Urinary bladder (tissue), 4 donors: ENCODE data around the gene MRM3. TPM values are rescaled to one million over a fixed set of nuclear protein-coding genes. Genes with fewer than 3 reads are reported as not detected.
"Not testable (repeated sequence)": the region's sequence is repeated elsewhere in the genome, so short reads cannot be mapped to it uniquely, and the experiment has no call there.

Experiments used
- DNase-seq: peaks from one replicate; pipeline ENCODE4 v3.0.0-alpha.2; 2015; ENCODE audit errors: extremely low spot score
- H3K27ac ChIP-seq: one replicate; pipeline ENCODE4 v1.5.1; 2013; ENCODE audit warnings: low read depth, mild to moderate bottlenecking, moderate library complexity
- H3K36me3 ChIP-seq: one replicate; pipeline ENCODE4 v1.6.1; 2013; ENCODE audit warnings: mild to moderate bottlenecking, moderate library complexity; ENCODE audit not compliant: insufficient read depth
- H3K4me1 ChIP-seq: one replicate; pipeline ENCODE4 v1.6.1; 2013; ENCODE audit warnings: mild to moderate bottlenecking, moderate library complexity; ENCODE audit not compliant: insufficient read depth
- H3K4me3 ChIP-seq: one replicate; pipeline ENCODE4 v1.5.1; 2013; ENCODE audit warnings: low read depth, low read length
- WGBS: extraction: QIAGEN DNeasy Blood & Tissue Kit; methylation state at CpG from one replicate; pipeline ENCODE4 v1.1.7; 2013; 5-methylcytosine and 5-hydroxymethylcytosine counted together
- polyA plus RNA-seq: library from polyadenylated mRNA; stranded (reverse); fragments of 200-250 nt; gene quantifications from one replicate; pipeline ENCODE4 v1.2.3, GENCODE V29; 2013
- total RNA-seq: library from RNA; depleted of rRNA; stranded (reverse); fragments of >200 nt; gene quantifications from one replicate; pipeline ENCODE4 v1.2.3, GENCODE V29; 2014
- donor health status: healthy with polysubstance abuse.
- donor health status: healthy.

MRM3 gene
- total and polyA plus RNA-seq, 2 donors, result 9.9 to 17.6 TPM

DNA sequence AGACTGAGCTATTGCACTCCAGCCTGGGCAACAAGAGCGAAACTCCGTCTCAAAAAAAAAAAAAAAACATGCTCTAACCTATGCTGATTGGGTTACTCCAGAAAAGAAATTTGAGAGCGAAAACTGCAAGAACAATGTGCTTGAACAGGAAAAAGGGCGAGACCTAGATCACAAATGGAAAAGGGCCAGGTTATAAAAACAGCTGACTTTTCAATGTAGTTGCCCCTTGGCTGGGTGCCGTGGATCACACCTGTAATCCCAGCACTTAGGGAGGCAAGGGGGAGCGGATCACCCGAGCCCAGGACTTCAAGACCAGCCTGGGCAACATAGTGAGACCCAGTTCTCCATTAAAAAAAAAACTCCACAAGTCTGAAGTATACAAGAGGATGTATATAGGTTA lies 48.8 kb downstream of the MRM3 start:
- WGBS, result 90% methylated on average over 7 of the region's 7 CpGs
- no peaks in the 10 kb centered on the region for H3K4me1 ChIP-seq
- no peak for DNase-seq
- no peaks in the 10 kb centered on the region for H3K36me3 ChIP-seq
- H3K4me3 ChIP-seq, result no peak overlapping the region
- H3K27ac ChIP-seq, result no peak overlapping the region

GRCh38 chr17:834136-834535 lies 52.0 kb downstream of the MRM3 start:
- Histone ChIP-seq H3K27ac (no peak overlapping the region), H3K4me1 (no peaks in the 10 kb centered on the region), H3K36me3 (no peaks in the 10 kb centered on the region), H3K4me3 (no peak overlapping the region)
- 80% methylated on average over 6 of the region's 6 CpGs for WGBS
- no peak for DNase-seq

DNA sequence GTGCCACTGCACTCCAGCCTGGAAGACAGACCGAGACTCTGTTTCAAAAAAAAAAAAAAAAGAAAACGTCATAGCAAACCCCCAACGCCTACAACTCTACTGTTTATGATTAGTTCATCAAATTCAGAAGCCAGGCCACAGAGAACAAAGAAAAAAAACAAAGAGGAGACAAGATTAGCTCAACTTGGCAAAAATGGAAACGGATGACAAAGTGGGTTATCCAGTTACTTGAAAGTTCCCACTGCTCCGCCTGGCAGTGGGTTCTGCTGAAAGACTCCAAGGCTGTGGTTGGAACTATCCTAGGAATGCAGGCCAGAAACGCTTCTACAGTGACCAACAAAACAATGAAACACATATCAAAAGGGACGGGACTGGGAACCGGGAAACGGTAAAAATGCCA lies 53.1 kb downstream of the MRM3 start:
- H3K4me3 ChIP-seq, result no peak overlapping the region
- H3K4me1 ChIP-seq, result no peaks in the 10 kb centered on the region
- no peak overlapping the region for H3K27ac ChIP-seq
- 21% methylated on average over 9 of the region's 9 CpGs for WGBS
- no peaks in the 10 kb centered on the region for H3K36me3 ChIP-seq
- no peak for DNase-seq

DNA sequence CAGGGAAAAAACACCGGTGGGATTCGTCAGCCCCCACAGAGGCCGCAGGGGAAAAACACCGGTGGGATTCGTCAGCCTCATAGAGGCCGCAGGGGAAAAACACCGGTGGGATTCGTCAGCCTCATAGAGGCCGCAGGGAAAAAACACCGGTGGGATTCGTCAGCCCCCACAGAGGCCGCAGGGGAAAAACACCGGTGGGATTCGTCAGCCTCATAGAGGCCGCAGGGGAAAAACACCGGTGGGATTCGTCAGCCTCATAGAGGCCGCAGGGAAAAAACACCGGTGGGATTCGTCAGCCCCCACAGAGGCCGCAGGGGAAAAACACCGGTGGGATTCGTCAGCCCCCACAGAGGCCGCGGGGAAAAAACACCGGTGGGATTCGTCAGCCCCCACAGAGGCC lies 53.6 kb downstream of the MRM3 start:
- WGBS, result 11% methylated on average over 4 of the region's 27 CpGs
- H3K36me3 ChIP-seq, H3K4me3 ChIP-seq, DNase-seq, H3K27ac ChIP-seq, H3K4me1 ChIP-seq: not testable (repeated sequence)

DNA sequence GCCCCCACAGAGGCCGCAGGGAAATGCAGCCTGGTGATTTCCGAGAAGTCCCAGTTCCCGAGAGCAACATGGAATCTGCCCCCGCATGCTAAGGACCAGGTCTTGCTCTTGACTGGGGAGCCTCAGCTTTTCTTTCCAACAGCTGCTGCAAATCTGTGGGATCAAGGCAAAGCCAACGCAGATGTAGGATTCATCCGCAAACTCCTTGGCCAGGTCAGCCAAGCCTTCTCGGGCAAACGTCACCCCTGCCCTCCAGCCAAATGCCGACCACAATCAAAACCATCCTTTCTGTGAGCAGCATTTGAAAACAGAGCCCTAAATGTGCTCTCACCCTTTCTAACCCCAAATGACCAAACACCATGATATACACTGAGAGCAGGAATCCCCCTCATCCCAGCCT lies 54.0 kb downstream of the MRM3 start:
- no peak for DNase-seq
- no peak overlapping the region for H3K27ac ChIP-seq
- WGBS, result 32% methylated on average over 9 of the region's 9 CpGs
- H3K4me3 ChIP-seq, result no peak overlapping the region
- H3K4me1 ChIP-seq, result no peaks in the 10 kb centered on the region
- H3K36me3 ChIP-seq, result no peaks in the 10 kb centered on the region

DNA sequence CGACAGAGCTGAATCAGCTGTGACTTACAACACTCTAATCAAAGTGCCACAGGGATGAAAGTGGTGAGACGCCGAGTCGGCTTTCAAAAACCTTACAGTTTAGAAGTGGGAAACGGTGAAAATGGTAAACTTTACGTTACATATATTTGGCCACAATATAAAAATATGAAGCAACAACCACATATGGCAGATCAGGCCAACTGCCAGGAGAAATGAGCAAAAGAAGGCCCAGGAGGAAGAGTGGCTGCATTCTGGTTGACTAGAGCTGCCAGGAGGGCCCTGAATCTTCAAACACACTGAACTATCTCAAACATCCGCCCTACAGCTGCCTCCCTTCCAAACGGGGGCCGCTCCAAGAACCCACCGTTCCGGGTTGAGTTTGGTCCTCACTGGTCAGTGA lies 56.3 kb downstream of the MRM3 start:
- DNase-seq, result no peak
- 62% methylated on average over 11 of the region's 11 CpGs for whole genome bisulfite sequencing

GRCh38 chr17:841313-841712 lies 59.2 kb downstream of the MRM3 start:
- no peaks in the 10 kb centered on the region for H3K4me1 ChIP-seq
- no peak overlapping the region for H3K4me3 ChIP-seq
- WGBS, result 80% methylated on average over 33 of the region's 33 CpGs
- no peaks in the 10 kb centered on the region for H3K36me3 ChIP-seq
- H3K27ac ChIP-seq, result no peak overlapping the region
- DNase-seq, result no peak

More for the DNA sequence above, 56.3 kb downstream of the MRM3 start:
- Histone ChIP-seq H3K4me1 (no peaks in the 10 kb centered on the region), H3K36me3 (no peaks in the 10 kb centered on the region), H3K4me3 (no peak overlapping the region), H3K27ac (no peak overlapping the region)

Other genes with a start within 250 kb of the MRM3 start
- gene VPS53, start 67.5 kb upstream of the MRM3 start, total RNA-seq, result 14.2 TPM
- 9.5 TPM for gene VPS53, start 67.5 kb upstream of the MRM3 start, polyA plus RNA-seq
- gene TLCD3A, start 49.8 kb upstream of the MRM3 start, total RNA-seq, result 13.7 TPM
- gene TLCD3A, start 49.8 kb upstream of the MRM3 start, polyA plus RNA-seq, result 10.4 TPM
- gene GEMIN4, start 30.1 kb upstream of the MRM3 start, total RNA-seq, result 7.3 TPM
- 18.8 TPM for gene GEMIN4, start 30.1 kb upstream of the MRM3 start, polyA plus RNA-seq
- gene GLOD4, start 73 bp upstream of the MRM3 start, total RNA-seq, result 41.0 TPM
- 44.0 TPM for gene GLOD4, start 73 bp upstream of the MRM3 start, polyA plus RNA-seq
- gene NXN, start 197.4 kb downstream of the MRM3 start, total RNA-seq, result 54.2 TPM
- gene NXN, start 197.4 kb downstream of the MRM3 start, polyA plus RNA-seq, result 81.2 TPM
- 9.3 TPM for gene TIMM22, start 214.8 kb downstream of the MRM3 start, total RNA-seq
- gene TIMM22, start 214.8 kb downstream of the MRM3 start, polyA plus RNA-seq, result 11.3 TPM